H1 (cell line): ENCODE data around the gene KIAA1614. TPM values are rescaled to one million over a fixed set of nuclear protein-coding genes. Genes with fewer than 3 reads are reported as not detected.

Experiments
- CTCF ChIA-PET: fragments of 300-600 bp; sonication (Branson Sonifier 250); formaldehyde crosslinking; loops from one replicate; lab custom pipeline; 2021; ENCODE audit not compliant: partially characterized antibody; lab: Charles Lee
- POLR2A ChIA-PET: fragments of 300-600 bp; sonication (Branson Sonifier 250); formaldehyde crosslinking; loops from one replicate; lab custom pipeline; 2021; ENCODE audit warnings: inconsistent platforms; ENCODE audit not compliant: partially characterized antibody; lab: Charles Lee
- DNase-seq, 2 experiments: peaks; one replicate each; pipeline versions ENCODE4 v3.0.0 to v3.0.0-alpha.2; 2010 to 2022; ENCODE audit warnings: low spot score in 2 of 2, low read depth in 1 of 2, mixed read lengths in 1 of 2
- FAIRE-seq: peaks from 2 replicates; lab custom pipeline; 2011; peaks lifted over from hg19 to GRCh38; lab: Jason Lieb, UNC
- H2AFZ ChIP-seq: 2 replicates; pipeline ENCODE4 v1.8.1; 2012; ENCODE audit warnings: low read length, inconsistent platforms
- H2AK5ac ChIP-seq: 2 replicates; pipeline ENCODE4 v1.6.1; 2013; ENCODE audit warnings: low read depth, low read length
- H2BK120ac ChIP-seq: replicated peaks from 2 replicates; pipeline ENCODE3; 2013; ENCODE audit warnings: low read depth, low read length, inconsistent platforms
- H2BK12ac ChIP-seq: 2 replicates; pipeline ENCODE4 v1.6.1; 2013; ENCODE audit warnings: low read depth, low read length
- H2BK15ac ChIP-seq: 2 replicates; pipeline ENCODE4 v1.6.1; 2013; ENCODE audit warnings: low read length
- H2BK20ac ChIP-seq: 2 replicates; pipeline ENCODE4 v1.6.1; 2013; ENCODE audit warnings: low read length
- H2BK5ac ChIP-seq: 2 replicates; pipeline ENCODE4 v1.6.1; 2013; ENCODE audit warnings: low read depth, low read length
- H3K14ac ChIP-seq: 2 replicates; pipeline ENCODE4 v1.6.1; 2013; ENCODE audit warnings: inconsistent platforms; ENCODE audit not compliant: insufficient read length
- H3K18ac ChIP-seq: 2 replicates; pipeline ENCODE4 v1.6.1; 2013; ENCODE audit warnings: low read length; ENCODE audit errors: extremely low read depth
- H3K23ac ChIP-seq: 2 replicates; pipeline ENCODE4 v1.6.1; 2013; ENCODE audit warnings: inconsistent platforms; ENCODE audit not compliant: insufficient read length
- H3K23me2 ChIP-seq: 2 replicates; pipeline ENCODE4 v1.6.1; 2013; ENCODE audit warnings: low read depth, low read length
- H3K27ac ChIP-seq: 2 replicates; pipeline ENCODE4 v1.6.1; 2011; ENCODE audit warnings: low read depth, low read length, inconsistent platforms
- H3K27me3 ChIP-seq, 4 experiments: replicated peaks in 1 of 4; 1 replicate in 1 of 4; 2 replicates in 3 of 4; pipeline versions ENCODE4 v1.6.1 to v1.8.1; 2011 to 2013; ENCODE audit warnings: low read length in 3 of 4, mild to moderate bottlenecking in 3 of 4, inconsistent platforms in 2 of 4, mixed read lengths in 2 of 4, moderate library complexity in 1 of 4; ENCODE audit not compliant: control insufficient read depth in 3 of 4, insufficient read depth in 3 of 4; ENCODE audit errors: extremely low read depth in 1 of 4
- H3K36me3 ChIP-seq, 4 experiments: 2 replicates each; pipeline versions ENCODE4 v1.6.1 to v1.8.1; 2011 to 2013; ENCODE audit warnings: mild to moderate bottlenecking in 4 of 4, low read length in 3 of 4, moderate library complexity in 2 of 4, control low read depth in 1 of 4, inconsistent platforms in 1 of 4; ENCODE audit not compliant: insufficient read depth in 4 of 4, control insufficient read depth in 2 of 4
- H3K4ac ChIP-seq: replicated peaks from 2 replicates; pipeline ENCODE3; 2013; ENCODE audit warnings: low read length, low read depth, mixed read lengths, inconsistent platforms; ENCODE audit not compliant: insufficient read length
- H3K4me1 ChIP-seq, 4 experiments: replicated peaks in 1 of 4; 1 replicate in 1 of 4; 2 replicates in 3 of 4; pipeline versions ENCODE4 v1.6.1 to v1.8.1; 2011 to 2013; ENCODE audit warnings: low read length in 3 of 4, inconsistent platforms in 2 of 4, mixed read lengths in 1 of 4; ENCODE audit not compliant: insufficient read depth in 4 of 4, control insufficient read depth in 3 of 4
- H3K4me2 ChIP-seq, 2 experiments: 2 replicates each; pipeline versions ENCODE4 v1.6.1 to v1.8.1; 2011 to 2013; ENCODE audit warnings: low read depth in 2 of 2, low read length in 2 of 2, control low read depth in 1 of 2, inconsistent platforms in 1 of 2, mild to moderate bottlenecking in 1 of 2; ENCODE audit not compliant: insufficient read depth in 1 of 2
- H3K4me3 ChIP-seq, 4 experiments: fragments of 200-600, 300-600 bp in 1 of 4; sonication (generic), shearing (Covaris generic), sonication (Bioruptor Twin) in 1 of 4; 2 replicates each; pipeline versions ENCODE4 v1.5.1 to v1.8.1; 2011 to 2016; ENCODE audit warnings: low read length in 4 of 4, low read depth in 3 of 4, control low read depth in 2 of 4, inconsistent platforms in 2 of 4, mild to moderate bottlenecking in 2 of 4, mixed read lengths in 1 of 4, moderate library complexity in 1 of 4; ENCODE audit not compliant: insufficient read depth in 2 of 4; ENCODE audit errors: extremely low read depth in 1 of 4
- H3K56ac ChIP-seq: replicated peaks from 2 replicates; pipeline ENCODE3; 2013; ENCODE audit warnings: low read depth, mild to moderate bottlenecking, mixed read lengths, low read length, inconsistent platforms; ENCODE audit not compliant: insufficient read length
- H3K79me1 ChIP-seq: 2 replicates; pipeline ENCODE4 v1.6.1; 2013; ENCODE audit warnings: low read depth, low read length, control low read depth
- H3K79me2 ChIP-seq, 2 experiments: 2 replicates each; pipeline versions ENCODE4 v1.6.1 to v1.8.1; 2012 to 2013; ENCODE audit warnings: low read length in 2 of 2, mild to moderate bottlenecking in 2 of 2, inconsistent platforms in 1 of 2; ENCODE audit not compliant: insufficient read depth in 2 of 2, control insufficient read depth in 1 of 2
- H3K9ac ChIP-seq, 4 experiments: replicated peaks in 1 of 4; 1 replicate in 1 of 4; 2 replicates in 3 of 4; pipeline versions ENCODE4 v1.6.1 to v1.8.1; 2011 to 2013; ENCODE audit warnings: low read depth in 3 of 4, low read length in 3 of 4, control low read depth in 2 of 4, mild to moderate bottlenecking in 2 of 4, moderate library complexity in 2 of 4, inconsistent platforms in 1 of 4; ENCODE audit errors: extremely low read depth in 1 of 4
- H3K9me3 ChIP-seq, 2 experiments: 2 replicates each; pipeline versions ENCODE4 v1.6.1 to v1.8.1; 2012 to 2013; ENCODE audit warnings: mild to moderate bottlenecking in 2 of 2, moderate library complexity in 2 of 2, control low read depth in 1 of 2, inconsistent platforms in 1 of 2, low read depth in 1 of 2, low read length in 1 of 2, mixed read lengths in 1 of 2; ENCODE audit not compliant: insufficient read depth in 2 of 2
- H4K20me1 ChIP-seq, 2 experiments: replicated peaks in 1 of 2; 2 replicates each; pipeline versions ENCODE3 to v1.8.1; 2011 to 2013; ENCODE audit warnings: inconsistent platforms in 2 of 2, low read length in 2 of 2, mild to moderate bottlenecking in 1 of 2; ENCODE audit not compliant: insufficient read depth in 2 of 2, control insufficient read depth in 1 of 2
- H4K5ac ChIP-seq: 2 replicates; pipeline ENCODE4 v1.6.1; 2013; ENCODE audit warnings: low read length, low read depth, mixed read lengths, inconsistent platforms; ENCODE audit not compliant: insufficient read length
- H4K8ac ChIP-seq: 2 replicates; pipeline ENCODE4 v1.8.0; 2013; ENCODE audit warnings: mild to moderate bottlenecking, moderate library complexity, low read length, inconsistent platforms; ENCODE audit not compliant: insufficient read depth; ENCODE audit errors: extremely low read depth
- H4K91ac ChIP-seq: replicated peaks from 2 replicates; pipeline ENCODE3; 2013; ENCODE audit warnings: low read length, mixed read lengths, inconsistent platforms; ENCODE audit not compliant: insufficient read length
- CBX5 ChIP-seq: fragments of 300-800, 300-1000 bp; sonication (generic); IDR thresholded peaks from 2 replicates; pipeline ENCODE4 v1.7.1; 2016; ENCODE audit warnings: antibody characterized with exemption, low read length, low read depth
- CHD1 ChIP-seq: IDR thresholded peaks from 2 replicates; pipeline ENCODE4 v1.6.1; 2012; ENCODE audit warnings: low read depth, low read length, improper control_type of control experiment
- HDAC2 ChIP-seq, 2 experiments: fragments of 300-600 bp in 1 of 2; sonication (generic) in 1 of 2; IDR thresholded peaks; 2 replicates each; pipeline ENCODE4 v1.6.1; 2011 to 2012; ENCODE audit warnings: low read depth in 2 of 2, low read length in 2 of 2, mild to moderate bottlenecking in 2 of 2, moderate library complexity in 2 of 2, borderline replicate concordance in 1 of 2, inconsistent platforms in 1 of 2
- RAD21 ChIP-seq, 2 experiments: IDR thresholded peaks in 1 of 2; conservative IDR thresholded peaks in 1 of 2; 2 replicates each; pipeline ENCODE4 v1.6.1; 2011; ENCODE audit warnings: low read depth in 2 of 2, low read length in 2 of 2, improper control_type of control experiment in 1 of 2, inconsistent platforms in 1 of 2, mild to moderate bottlenecking in 1 of 2, moderate library complexity in 1 of 2
- RXRA ChIP-seq: IDR thresholded peaks from 2 replicates; pipeline ENCODE4 v1.6.1; 2011; ENCODE audit warnings: low read depth, mild to moderate bottlenecking, low read length, moderate library complexity; ENCODE audit not compliant: insufficient read depth
- SP1 ChIP-seq: IDR thresholded peaks from 2 replicates; pipeline ENCODE4 v1.6.1; 2011; ENCODE audit warnings: low read depth, low read length
- SP4 ChIP-seq: IDR thresholded peaks from 2 replicates; pipeline ENCODE4 v1.6.1; 2012; ENCODE audit warnings: low read length, inconsistent platforms
- WGBS, 2 experiments: shearing (Covaris generic) in 1 of 2; methylation state at CpG; one replicate each; pipeline versions ENCODE4 v1.1.6 to v1.1.7; 2013 to 2015; ENCODE audit warnings: low lambda C conversion rate in 2 of 2, mixed read lengths in 2 of 2, inconsistent platforms in 1 of 2, low coverage in 1 of 2, missing lambda C conversion rate in 1 of 2; ENCODE audit not compliant: insufficient replicate concordance in 2 of 2, insufficient coverage in 1 of 2, insufficient read length in 1 of 2; ENCODE audit errors: extremely low coverage in 1 of 2, missing lambda C conversion rate in 1 of 2; 5-methylcytosine and 5-hydroxymethylcytosine counted together
- polyA plus RNA-seq, 7 experiments: library from polyadenylated mRNA; depleted of rRNA in 3 of 7; stranded (reverse) in 5 of 7; unstranded in 2 of 7; fragments of >200 nt in 5 of 7; fragments of 200-250 nt in 2 of 7; gene quantifications; 1 replicate in 5 of 7; 2 replicates in 1 of 7; 4 replicates in 1 of 7; pipeline versions ENCODE4 v1.2.1 to v1.2.3, GENCODE V29; 2011 to 2013; ENCODE audit warnings: missing spikeins in 2 of 7, mixed read lengths in 2 of 7
- total RNA-seq: library from RNA; stranded (reverse); fragmentation: NEBNext Ultra II Directional; extraction: Animal tissue kit (Norgen Biotek cat#: 25700); gene quantifications from 2 replicates; pipeline ENCODE4 v1.2.1, GENCODE V29; 2021

Gene KIAA1614
- total and polyA plus RNA-seq, 2 of the 8 experiments (the other 6 are each of a cell fraction or from before 2014, with no cell fraction given) = 1.3 to 3.1 TPM

GRCh38 chr1:180981596-180982387 is 69.1 kb downstream of the KIAA1614 start:
- Histone ChIP-seq H2BK5ac (no peak overlapping the region), H3K36me3 (peaks cover 4 to 30% (median 16%) of the 10 kb centered on the region in 4 experiments), H3K9ac (no peak overlapping the region), H3K4me1 (peaks cover 0 to 8% (median 0%) of the 10 kb centered on the region in 4 experiments; a peak in 4 of 7 replicates), H4K20me1 (peaks cover 1 to 3% of the 10 kb centered on the region in 2 experiments), H3K23me2 (no peaks in the 10 kb centered on the region; the same call in 1 of the 2 replicates), H3K79me2 (no peaks in the 10 kb centered on the region), H2AFZ (no peak overlapping the region), H3K4me2 (0 out of 4 replicates have a peak overlapping the region, but pooled peaks of 1 of the 2 experiments have one; percentile 3), H3K14ac (no peak overlapping the region), H3K4ac (no peak overlapping the region), H2BK20ac (no peak overlapping the region), H3K56ac (no peak overlapping the region), H3K4me3 (no peak overlapping the region), H3K9me3 (no peaks in the 10 kb centered on the region), H4K91ac (no peak overlapping the region), H3K23ac (no peak overlapping the region), H4K5ac (no peak overlapping the region), H4K8ac (no peak overlapping the region), H3K27ac (no peak overlapping the region), H2BK12ac (no peak overlapping the region), H2BK15ac (no peak overlapping the region), H3K18ac (no peak overlapping the region), H3K27me3 (no peaks in the 10 kb centered on the region), H2AK5ac (no peak overlapping the region), H2BK120ac (no peak overlapping the region), H3K79me1 (no peaks in the 10 kb centered on the region; the same call in 1 of the 2 replicates)
- WGBS, 2 experiments = 56% methylated on average over 11 of the region's 11 CpGs; no CpG with 5 or more reads in 1 of the 2 experiments
- FAIRE-seq (peak; percentile 19), DNase-seq (peak in 1 of 2 experiments; percentile 46)
- peak; percentile 4 to 16; a peak in 1 of 4 replicates for TF ChIP-seq RAD21 (IDR thresholded peaks at IDR 0.05 in 1 of 2, conservative IDR thresholded peaks at IDR 0.05 in 1 of 2; ENCODE audit: low read depth in 2 of 2, low read length in 2 of 2)
- TF ChIP-seq CHD1 = no peak
- TF ChIP-seq CBX5 = no peak
- TF ChIP-seq SP1 = 0 out of 2 replicates have a peak, but pooled peaks have one; percentile 16
- TF ChIP-seq HDAC2 (IDR thresholded peaks at IDR 0.05; ENCODE audit: borderline replicate concordance in 1 of 2, low read depth in 2 of 2, low read length in 2 of 2) = 0 out of 4 replicates have a peak, but pooled peaks of 1 of the 2 experiments have one; percentile 49
- TF ChIP-seq SP4 = no peak
- no peak for TF ChIP-seq RXRA
- CTCF ChIA-PET = interaction anchor here (1.4 to 1.8 kb wide), 4 partner anchors 26 to 184 kb away, joined by 3 to 6 read pairs (median 3); no protein-coding TSS in a partner anchor
- POLR2A ChIA-PET = interaction anchor here (0.6 to 0.8 kb wide), 2 partner anchors 8 to 17 kb away, joined by 3 read pairs; no protein-coding TSS in a partner anchor
